Muscle of arm (tissue), 12 donors: Measurements from ENCODE around the gene TGFBR3L. TPM values are rescaled to one million over a fixed set of nuclear protein-coding genes. Genes with fewer than 3 reads are reported as not detected.

ENCODE experiments used
- DNase-seq: peaks from one replicate; pipeline ENCODE4 v3.0.0-alpha.2; 2013
- polyA plus RNA-seq, 12 donors: library from polyadenylated mRNA; unstranded; fragments of 120-200 nt; gene quantifications; one replicate each; pipeline ENCODE4 v1.2.1, GENCODE V29; 2013; ENCODE audit not compliant: insufficient read length in 12 of 12

The TGFBR3L gene
- polyA plus RNA-seq, 12 donors: 0.21 to 0.60 (median 0.41) TPM; not detected in 7

DNA sequence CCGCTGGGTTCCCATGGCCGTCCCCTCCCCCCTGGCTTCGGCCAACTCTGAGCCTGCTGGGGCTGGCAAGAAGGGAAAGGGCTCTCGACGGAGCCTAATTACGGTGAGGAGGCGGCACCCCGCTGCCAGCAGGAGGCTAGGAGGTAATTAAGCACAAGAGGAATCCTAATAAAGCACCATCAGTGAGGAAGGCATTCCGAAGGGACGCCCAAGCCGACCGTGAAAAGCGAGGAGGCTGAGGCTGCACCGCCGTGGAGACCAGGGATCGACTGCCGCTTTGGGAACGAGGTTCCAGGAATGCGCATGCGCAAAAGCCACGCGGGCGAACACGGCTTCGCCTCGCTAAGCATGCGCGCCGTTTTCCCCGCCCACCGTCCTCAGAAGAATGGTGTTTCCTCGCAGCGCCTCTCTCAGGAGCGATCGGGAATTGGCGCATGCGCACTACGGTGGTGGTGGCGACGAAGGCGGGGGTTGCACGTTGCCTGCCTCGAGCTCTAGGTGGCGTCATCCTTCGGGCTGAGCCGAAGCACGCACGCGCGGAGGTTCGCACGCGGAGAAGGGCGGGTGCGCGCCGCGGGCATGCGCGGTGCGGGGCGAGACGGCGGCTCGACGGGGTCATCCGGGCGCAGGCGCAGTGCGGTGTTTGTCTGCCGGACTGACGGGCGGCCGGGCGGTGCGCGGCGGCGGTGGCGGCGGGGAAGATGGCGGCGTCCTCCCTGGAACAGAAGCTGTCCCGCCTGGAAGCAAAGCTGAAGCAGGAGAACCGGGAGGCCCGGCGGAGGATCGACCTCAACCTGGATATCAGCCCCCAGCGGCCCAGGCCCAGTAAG is 11.2 kb upstream of the TGFBR3L start, which contains the start of gene MAP2K7:
MAP2K7 (plus strand) TSS at position 634 of the 830 bp plus-strand sequence; CDS start at position 702, 68 bp downstream.
- peak; percentile 100 for DNase-seq

GRCh38 chr19:7904074-7905020 is 10.3 kb upstream of the TGFBR3L start:
- DNase-seq: no peak

DNA sequence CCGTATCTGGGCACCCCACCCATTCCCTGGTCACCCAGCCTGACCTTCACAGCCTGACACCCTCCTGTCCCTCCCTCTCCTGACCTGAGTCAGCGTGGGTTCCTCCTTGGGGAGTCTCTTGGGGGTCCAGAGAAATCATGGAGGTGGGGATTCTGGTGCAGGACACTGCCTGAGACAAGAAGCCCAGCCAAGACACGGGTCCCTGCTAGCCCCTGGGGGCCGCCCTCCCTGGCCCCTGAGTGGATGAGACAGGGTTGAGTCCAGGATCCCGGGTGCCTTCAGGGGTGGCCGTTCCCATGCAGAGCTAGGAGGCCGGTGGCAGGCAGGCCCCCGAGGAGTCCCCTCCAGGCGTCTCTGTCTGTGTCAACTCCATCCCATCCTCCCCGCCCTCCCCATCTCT is 9.4 kb upstream of the TGFBR3L start:
- no peak for DNase-seq

DNA sequence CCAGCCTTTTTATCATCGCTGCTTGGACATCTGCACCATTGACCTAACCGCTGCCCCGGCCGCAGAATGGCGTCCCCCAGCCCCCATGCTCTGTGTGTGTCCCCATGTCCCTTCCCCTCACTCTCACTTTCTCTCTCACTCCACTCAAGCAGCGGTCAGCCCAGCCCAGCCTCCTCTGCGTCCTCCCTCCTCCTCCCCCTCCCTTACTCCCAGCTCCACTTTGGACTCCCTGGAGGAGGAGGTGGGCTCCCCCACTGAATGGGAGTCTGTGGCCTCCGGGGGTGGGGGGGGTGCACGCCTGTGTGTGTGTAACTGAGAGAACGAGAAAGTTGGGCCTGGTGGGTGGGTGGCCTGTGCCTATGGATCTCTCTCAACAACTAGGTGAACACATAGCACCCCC is 8.8 kb upstream of the TGFBR3L start:
- DNase-seq: no peak

- no peak for DNase-seq
Measured at GRCh38 chr19:7907122-7907521, 7.5 kb upstream of the TGFBR3L start.

- DNase-seq: no peak
Measured at GRCh38 chr19:7907544-7907943, 7.1 kb upstream of the TGFBR3L start.

DNA sequence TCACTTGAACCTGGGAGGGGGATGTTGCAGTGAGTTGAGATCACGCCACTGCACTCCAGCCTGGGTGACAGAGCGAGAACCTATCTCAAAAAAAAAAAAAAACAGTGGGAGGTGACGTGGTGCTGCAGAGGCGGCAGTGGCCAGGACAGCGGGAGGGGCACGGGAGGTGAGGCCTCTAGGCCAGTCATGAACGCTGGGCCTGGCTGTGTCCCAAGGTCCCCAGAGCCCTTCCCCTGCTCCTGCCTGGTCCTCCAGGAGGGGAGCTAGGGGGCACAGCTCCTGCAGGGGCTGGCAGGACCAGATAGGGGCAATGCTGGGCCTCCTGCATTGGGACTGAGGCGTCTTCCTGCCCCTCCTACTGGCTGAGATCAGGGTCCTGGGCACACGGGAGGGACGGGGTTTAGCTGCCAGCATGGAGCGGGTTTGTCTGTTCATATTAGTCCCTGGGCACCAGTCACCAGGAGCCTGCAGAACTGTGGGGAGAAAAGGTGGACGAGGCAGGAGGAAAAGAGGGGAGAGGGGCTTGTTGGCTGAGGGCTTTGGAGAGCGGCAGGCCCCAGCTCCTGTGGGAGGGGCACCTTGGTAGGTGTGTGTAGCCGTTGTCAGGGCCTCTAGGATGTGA is 6.4 kb upstream of the TGFBR3L start:
- no peak for DNase-seq

- DNase-seq: no peak
Measured at GRCh38 chr19:7908742-7909461, 5.7 kb upstream of the TGFBR3L start.

DNA sequence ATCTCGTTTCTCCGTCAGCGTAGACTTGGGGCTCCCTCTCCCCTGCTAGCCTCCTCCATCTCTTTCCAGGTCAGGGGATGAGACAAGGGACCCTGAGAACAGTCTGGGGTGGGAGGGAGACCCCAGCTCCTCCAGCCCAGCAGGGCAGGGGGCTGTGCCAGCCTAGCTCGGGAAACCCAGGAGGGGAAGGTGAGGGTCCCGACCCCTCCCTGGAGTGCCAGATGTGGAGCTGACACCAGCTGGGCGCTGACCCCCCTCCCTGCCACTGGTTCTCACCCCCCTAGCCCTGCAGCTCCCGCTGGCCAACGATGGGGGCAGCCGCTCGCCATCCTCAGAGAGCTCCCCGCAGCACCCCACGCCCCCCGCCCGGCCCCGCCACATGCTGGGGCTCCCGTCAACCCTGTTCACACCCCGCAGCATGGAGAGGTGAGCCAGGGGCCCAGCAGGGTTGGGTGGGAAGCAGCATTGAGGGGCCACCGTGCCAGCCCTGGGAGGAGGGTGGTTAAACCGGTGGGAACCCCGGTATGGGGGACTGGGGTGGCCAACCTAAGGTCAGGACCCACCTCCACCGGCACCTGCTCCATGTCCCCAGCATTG is 5.1 kb upstream of the TGFBR3L start:
- DNase-seq: no peak

DNA sequence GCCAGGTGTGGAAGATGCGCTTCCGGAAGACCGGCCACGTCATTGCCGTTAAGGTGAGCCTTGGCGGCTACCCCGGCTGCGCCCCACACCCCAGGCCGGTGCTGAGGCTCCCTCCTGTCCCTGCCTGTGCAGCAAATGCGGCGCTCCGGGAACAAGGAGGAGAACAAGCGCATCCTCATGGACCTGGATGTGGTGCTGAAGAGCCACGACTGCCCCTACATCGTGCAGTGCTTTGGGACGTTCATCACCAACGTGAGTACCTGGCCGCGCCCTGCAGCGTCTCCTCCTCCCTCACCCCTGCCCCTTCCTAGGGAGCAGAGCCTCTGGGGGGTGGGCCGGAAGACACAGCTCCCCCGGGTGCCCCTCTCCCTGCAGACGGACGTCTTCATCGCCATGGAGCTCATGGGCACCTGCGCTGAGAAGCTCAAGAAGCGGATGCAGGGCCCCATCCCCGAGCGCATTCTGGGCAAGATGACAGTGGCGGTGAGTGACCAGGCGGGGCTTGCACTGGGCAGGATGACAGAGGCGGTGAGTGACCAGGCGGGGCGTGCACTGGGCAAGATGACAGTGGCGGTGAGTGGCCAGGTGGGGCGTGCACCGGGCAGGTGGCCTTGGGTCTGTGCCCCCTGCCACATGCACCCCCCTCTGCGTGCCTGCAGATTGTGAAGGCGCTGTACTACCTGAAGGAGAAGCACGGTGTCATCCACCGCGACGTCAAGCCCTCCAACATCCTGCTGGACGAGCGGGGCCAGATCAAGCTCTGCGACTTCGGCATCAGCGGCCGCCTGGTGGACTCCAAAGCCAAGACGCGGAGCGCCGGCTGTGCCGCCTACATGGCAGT is 4.1 kb upstream of the TGFBR3L start:
- no peak for DNase-seq

GRCh38 chr19:7911508-7912143 is 3.0 kb upstream of the TGFBR3L start:
- no peak for DNase-seq

DNA sequence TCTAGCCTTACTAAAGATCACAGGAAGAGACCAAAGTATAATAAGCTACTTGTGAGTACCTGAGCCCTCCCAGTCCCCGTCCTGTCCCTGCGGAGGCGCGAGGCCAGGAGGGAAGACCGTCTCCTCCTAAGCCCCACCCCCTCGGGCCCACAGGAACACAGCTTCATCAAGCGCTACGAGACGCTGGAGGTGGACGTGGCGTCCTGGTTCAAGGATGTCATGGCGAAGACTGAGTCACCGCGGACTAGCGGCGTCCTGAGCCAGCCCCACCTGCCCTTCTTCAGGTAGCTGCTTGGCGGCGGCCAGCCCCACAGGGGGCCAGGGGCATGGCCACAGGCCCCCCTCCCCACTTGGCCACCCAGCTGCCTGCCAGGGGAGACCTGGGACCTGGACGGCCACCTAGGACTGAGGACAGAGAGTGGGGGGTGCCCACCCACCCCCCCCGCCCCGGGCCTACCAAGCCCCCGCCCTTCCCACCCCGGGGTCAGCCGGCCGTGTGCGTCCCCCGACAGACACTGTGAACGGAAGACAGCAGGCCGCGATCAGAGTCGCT is 2.4 kb upstream of the TGFBR3L start:
- no peak for DNase-seq

DNA sequence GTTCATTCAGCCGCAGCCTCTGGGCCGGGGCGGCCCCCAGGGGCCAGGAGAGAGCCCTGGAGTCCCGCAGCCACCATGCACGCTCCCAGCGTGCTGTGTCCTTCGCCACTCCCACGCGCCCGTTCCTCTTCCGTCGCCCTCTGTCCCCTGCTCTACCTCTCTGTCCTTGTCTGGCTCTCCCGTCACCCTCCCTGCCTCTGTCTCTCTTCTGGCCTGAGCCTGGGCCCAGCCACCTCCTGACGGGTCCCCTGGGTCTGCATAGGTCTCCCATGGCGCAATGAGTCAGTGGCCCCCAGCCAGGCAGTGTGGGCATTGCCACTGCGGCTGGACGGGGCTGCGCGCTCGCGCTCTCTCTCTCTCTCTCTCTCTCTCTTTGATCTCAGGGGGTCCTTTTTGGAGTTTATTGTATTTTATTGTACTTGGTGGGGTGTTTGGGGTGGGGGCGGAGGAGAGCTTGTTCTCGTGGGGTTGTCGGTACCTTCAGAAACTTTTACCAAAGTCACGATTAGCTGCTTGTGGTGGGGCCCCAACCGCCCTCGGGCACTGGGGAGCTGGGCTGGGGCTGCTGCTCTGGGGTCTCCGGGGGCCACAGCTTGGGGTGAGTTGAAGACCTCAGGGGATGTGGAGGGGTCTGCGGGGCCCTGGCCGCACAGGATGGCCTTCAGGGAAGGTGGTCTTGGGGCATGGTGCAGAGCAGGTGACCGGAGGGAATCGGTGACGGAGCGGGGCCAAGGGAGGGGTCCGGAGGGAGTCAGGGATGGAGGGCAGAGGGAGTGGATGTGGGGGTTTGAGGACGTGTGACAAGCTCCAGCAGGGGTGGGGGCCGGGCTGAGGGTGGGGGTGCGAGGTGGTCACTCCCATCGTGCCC is 1.7 kb upstream of the TGFBR3L start:
- no peak for DNase-seq

- no peak for DNase-seq
Measured at GRCh38 chr19:7913652-7914051, 978 bp upstream of the TGFBR3L start.

DNA sequence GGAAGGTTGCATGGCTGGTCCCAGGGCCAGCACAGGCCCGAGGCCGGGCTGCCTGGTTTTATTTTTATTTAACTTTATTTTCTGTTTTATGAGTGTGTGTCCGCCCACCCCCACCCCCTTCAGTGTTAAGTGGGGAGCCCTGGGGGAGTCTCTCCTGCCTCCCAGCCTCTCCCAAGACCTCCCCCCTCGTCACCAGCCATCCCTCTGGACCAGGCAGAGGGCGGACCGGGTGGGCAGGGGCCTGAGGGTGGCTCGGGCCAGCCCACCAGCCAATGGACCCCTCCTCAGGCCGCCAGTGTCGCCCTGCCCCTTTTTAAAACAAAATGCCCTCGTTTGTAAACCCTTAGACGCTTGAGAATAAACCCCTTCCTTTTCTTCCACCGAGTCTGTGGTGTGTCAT is 531 bp upstream of the TGFBR3L start:
- DNase-seq: no peak

DNA sequence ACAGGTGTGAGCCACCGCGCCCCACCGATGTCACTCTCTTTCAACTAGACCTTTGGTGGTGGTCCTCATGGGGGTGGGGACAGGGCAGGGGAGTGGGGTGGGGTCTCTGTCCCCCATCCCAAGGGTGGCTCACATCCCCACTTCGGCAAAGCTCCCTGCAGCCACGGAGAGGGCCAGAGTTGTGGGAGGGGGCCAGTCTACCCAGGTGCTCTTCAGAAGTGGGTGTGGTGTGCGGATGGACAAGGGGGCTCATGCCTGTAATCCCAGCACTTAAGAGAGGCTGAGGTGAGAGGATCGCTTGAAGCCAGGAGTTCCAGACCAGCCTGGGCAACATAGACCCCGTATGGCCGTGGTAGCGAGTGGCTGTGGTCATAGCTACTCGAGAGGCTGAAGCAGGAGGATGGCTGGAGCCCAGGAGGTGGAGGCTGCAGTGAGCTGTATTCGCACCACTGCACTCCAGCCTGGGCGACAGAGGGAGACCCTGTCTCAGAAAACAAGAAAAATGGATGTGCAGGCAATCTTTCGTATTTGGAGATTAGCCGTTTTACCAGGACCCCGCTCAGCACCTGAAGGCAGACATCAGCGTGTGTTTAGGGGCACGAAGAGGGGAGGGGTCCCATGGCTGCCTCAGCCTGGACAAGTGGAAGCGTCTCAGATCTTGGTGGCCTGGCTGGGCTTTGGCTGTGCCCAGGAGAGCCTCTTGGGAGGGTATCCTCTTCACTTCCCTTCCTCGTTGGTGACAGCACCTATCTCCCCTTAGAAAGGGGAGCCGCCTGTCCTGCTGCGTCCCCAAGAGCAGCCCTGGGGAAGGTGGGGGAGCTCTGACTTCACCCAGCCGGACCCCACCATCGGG is 846 bp downstream of the TGFBR3L start:
- DNase-seq: no peak
